HG03565 (cell line): Measurements from ENCODE around the gene EHMT1.
A peak's percentile ranks its signal among the peaks of the same experiment; 100 is the strongest.

Experiments
- ATAC-seq: cut with Tn5 transposase; IDR thresholded peaks from one replicate; pipeline ENCODE4 v1.9.1; 2021; ENCODE audit warnings: mild to moderate bottlenecking, moderate library complexity; ENCODE audit not compliant: unreplicated experiment

Gene EHMT1

GRCh38 chr9:137734181-137734580 lies 115.4 kb downstream of the EHMT1 start:
- no peak for ATAC-seq

- peak; percentile 76 for ATAC-seq
Observed at GRCh38 chr9:137738182-137738696, 119.4 kb downstream of the EHMT1 start.

GRCh38 chr9:137738703-137739102 lies 119.9 kb downstream of the EHMT1 start:
- no peak for ATAC-seq

- ATAC-seq, result no peak
Observed at GRCh38 chr9:137739371-137740309, 120.8 kb downstream of the EHMT1 start.

GRCh38 chr9:137740312-137740711 lies 121.5 kb downstream of the EHMT1 start:
- no peak for ATAC-seq

- ATAC-seq, result no peak
Observed at GRCh38 chr9:137741330-137741729, 122.5 kb downstream of the EHMT1 start.

- ATAC-seq, result no peak
Observed at GRCh38 chr9:137742698-137743097, 123.9 kb downstream of the EHMT1 start.

GRCh38 chr9:137743695-137744094 lies 124.9 kb downstream of the EHMT1 start:
- no peak for ATAC-seq

GRCh38 chr9:137744632-137745183 lies 125.9 kb downstream of the EHMT1 start:
- ATAC-seq, result no peak

- ATAC-seq, result peak; percentile 43
Observed at GRCh38 chr9:137745541-137745991, 126.8 kb downstream of the EHMT1 start.

- no peak for ATAC-seq
Observed at GRCh38 chr9:137748311-137748710, 129.5 kb downstream of the EHMT1 start.

- no peak for ATAC-seq
Observed at GRCh38 chr9:137748741-137749140, 129.9 kb downstream of the EHMT1 start.

GRCh38 chr9:137749511-137749910 lies 130.7 kb downstream of the EHMT1 start:
- no peak for ATAC-seq

- ATAC-seq, result no peak
Observed at GRCh38 chr9:137750007-137750406, 131.2 kb downstream of the EHMT1 start.

- ATAC-seq, result no peak
Observed at GRCh38 chr9:137750566-137750965, 131.8 kb downstream of the EHMT1 start.

GRCh38 chr9:137751616-137752015 lies 132.8 kb downstream of the EHMT1 start:
- no peak for ATAC-seq

- ATAC-seq, result no peak
Observed at GRCh38 chr9:137752426-137752825, 133.6 kb downstream of the EHMT1 start.

- no peak for ATAC-seq
Observed at GRCh38 chr9:137753192-137753765, 134.5 kb downstream of the EHMT1 start.

GRCh38 chr9:137755261-137755927 lies 136.6 kb downstream of the EHMT1 start:
- ATAC-seq, result no peak

- ATAC-seq, result no peak
Observed at GRCh38 chr9:137756045-137756744, 137.4 kb downstream of the EHMT1 start.
